ENCODE measurements around the gene KCNN3.

The KCNN3 gene

GRCh38 chr1:154838988-154839387, 31.1 kb downstream of the KCNN3 start:
- DNase-seq, result no peak

- DNase-seq, result no peak
Observed at GRCh38 chr1:154838461-154838860, 31.6 kb downstream of the KCNN3 start.

- no peak for DNase-seq
Observed at GRCh38 chr1:154837672-154838171, 32.4 kb downstream of the KCNN3 start.

DNA sequence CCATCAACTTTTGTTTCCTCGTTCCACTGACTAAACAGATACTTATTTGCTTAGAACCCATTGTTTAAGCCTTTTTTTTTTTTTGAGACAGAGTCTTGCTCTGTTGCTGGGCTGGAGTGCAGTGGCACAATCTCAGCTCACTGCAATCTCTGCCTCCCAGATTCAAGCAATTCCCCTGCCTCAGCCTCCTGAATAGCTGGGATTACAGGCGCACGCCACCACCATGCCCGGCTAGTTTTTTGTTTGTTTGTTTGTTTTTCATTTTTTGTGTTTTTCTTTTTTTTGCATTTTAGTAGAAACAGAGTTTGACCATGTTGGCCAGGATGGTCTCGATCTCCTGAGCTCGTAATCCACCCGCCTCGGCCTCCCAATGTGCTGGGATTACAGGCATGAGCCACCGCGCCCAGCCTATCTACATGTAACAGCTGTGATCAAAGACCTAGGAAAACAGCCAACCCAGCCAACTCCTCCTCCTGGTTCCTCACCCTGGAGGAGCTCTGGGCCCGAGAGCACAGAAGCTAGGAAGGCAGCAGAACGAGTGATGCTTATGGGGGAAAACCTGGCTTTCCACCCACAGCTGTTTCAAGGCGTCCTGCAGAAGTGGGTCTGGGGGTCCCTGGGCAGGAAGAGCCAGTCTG, 32.9 kb downstream of the KCNN3 start:
- no peak for DNase-seq

- no peak for DNase-seq
Observed at GRCh38 chr1:154835531-154836324, 34.4 kb downstream of the KCNN3 start.

- DNase-seq, result no peak
Observed at GRCh38 chr1:154833841-154834240, 36.2 kb downstream of the KCNN3 start.

GRCh38 chr1:154833209-154833608, 36.9 kb downstream of the KCNN3 start:
- no peak for DNase-seq

GRCh38 chr1:154832384-154832783, 37.7 kb downstream of the KCNN3 start:
- DNase-seq, result no peak

DNA sequence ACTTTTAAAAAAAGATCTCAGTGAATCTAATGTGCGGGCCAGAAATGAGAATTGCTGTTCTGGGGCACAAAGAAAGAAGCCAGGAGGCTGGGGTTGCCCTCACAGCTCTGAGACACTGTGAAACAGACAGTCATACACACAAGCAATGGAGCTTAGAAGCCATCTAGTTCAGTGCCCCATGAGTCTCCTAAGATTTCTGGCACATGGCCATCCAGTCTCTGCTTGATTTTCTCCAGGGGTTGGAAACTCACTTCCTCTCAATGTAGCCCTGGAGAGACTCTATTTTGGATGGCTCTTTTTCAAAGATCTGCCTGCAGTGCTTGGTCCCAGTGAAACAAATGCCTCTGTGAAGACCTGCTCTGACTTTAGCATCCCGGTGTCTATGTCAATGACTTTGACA, 38.6 kb downstream of the KCNN3 start:
- DNase-seq, result no peak

DNA sequence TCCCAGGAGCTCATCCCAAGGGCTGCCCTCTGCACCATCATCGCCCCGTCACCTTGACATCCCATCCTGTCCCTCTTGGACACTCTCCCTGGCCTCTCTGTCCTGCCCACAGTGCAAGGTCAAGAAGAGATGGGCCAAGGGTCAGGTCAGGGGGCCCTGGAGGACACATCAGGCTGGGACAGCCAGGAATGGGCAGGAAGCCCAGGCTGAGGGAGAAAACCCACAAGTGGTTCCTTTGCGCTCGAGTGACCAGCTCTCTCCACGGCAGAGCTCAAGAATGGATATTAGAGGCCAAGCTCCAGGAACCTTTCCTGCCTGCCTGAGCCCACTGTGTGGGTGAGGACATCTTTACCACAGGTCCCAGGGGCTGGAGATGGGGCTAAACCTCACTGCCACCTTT, 41.0 kb downstream of the KCNN3 start:
- no peak for DNase-seq

DNA sequence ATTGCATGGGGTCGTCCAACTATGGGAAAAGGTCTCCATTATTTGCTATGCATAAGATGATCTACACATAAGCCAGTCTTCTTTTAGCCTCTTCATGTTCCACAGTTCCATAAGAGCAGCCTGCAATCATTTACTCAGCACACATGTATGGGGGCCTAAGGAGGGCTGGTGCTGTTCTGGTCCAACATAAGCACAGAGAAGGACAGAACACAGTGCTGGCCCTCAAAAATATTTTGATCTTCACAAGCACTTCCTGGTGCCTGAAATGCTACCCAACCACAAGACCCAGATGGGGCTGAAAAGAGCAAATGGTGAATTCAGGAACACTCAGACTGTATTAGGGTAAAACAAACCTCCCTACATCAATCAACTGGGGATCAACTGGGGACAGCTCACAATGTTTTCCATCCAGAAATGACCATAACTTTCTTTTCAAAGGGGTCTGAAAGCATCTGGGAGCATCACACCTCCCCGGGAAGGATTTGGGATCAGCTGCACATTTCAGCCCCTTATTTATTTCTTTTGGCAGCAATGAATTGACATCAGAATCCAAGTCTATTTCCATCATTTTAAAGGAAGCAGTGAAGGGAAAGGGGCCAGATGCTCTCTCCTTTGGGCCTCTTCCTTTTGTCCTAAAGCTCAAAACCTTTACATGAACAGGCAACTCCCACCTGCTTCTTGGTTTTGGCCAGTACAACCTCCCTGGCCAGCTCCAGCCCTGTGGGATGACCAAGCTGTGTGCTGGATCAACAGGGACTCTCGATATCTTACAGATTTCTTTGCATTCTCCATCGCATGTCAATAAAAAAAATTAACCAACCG, 45.7 kb downstream of the KCNN3 start:
- DNase-seq, result no peak

DNA sequence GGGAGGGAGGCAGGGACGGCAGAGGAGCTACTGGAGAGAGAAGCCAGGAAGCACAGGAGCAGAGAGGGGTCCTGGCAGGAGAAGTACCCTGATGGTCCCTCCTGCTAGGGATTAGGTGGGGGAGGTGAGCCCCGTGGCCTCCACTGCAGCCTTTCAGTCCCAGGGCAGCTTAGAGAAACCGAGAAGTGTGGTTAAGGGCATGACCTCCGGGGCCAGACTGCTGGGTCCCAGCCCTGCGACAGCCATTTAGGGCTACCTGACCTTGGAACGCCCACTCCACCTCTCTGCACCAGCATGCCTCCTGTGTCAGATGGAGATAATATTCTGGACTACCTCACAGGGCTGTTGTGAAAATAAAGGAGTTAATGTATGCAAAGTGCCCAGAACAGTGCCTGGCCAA, 47.4 kb downstream of the KCNN3 start:
- no peak for DNase-seq

GRCh38 chr1:154822233-154822632, 47.8 kb downstream of the KCNN3 start:
- DNase-seq, result no peak

DNA sequence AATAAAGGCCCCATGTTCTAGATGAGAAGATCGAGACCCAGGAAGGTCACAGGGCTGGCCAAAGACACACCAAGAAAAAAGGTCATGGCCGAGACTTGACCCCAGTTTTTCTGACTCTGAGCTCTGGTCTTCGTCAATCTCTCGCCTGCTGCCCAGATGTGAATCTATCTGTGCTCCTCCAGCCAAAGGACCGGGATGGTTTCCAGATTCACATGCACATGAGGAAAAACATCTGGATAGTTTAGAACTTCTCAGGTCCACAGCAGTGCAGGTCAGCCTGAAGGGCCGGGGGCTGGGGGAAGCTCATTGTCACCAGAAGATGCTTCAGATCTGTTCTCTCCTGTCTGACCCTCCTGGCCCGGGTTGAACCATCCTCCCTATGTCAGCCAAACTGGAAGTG, 49.0 kb downstream of the KCNN3 start:
- no peak for DNase-seq

DNA sequence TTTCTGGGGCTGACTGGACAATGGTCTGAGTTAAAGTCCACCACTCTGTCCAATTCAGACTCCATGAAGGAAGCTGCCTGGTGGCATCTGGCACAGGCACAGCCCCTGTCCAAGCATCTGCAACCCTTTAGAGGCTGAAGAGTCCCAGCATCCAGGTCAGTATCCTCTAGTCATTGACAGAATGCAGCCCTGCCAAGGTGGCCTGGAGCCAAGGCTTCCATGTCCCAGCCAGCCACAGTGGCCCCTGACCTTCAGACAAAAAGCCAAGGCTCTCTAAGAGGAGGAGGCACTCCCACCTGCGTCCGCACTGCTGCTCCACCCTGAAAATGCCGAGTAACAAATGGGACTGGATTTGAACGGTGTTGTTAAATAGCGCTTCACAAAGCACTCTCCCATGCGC, 49.4 kb downstream of the KCNN3 start:
- DNase-seq, result no peak

- no peak for DNase-seq
Observed at GRCh38 chr1:154819628-154820590, 50.2 kb downstream of the KCNN3 start.

DNA sequence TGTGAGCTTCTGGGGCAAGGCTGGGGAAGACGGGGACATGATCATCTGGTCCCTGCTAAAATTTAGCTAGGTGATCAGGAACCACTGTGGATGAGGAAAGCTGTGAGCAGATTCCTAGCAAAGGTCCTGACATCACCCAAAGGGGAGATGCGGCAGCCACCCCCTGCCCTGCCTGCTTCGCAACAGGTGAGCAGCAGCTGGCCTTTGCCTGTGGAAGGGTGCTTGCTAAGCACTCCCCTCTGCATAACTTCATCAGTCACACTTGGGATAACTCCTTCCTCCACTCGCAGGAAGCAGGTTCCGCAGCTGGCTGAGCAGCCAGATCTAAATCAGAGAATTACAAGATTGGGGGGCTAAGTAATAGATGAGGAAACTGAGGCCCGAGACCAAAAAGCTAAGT, 51.2 kb downstream of the KCNN3 start:
- DNase-seq, result no peak

DNA sequence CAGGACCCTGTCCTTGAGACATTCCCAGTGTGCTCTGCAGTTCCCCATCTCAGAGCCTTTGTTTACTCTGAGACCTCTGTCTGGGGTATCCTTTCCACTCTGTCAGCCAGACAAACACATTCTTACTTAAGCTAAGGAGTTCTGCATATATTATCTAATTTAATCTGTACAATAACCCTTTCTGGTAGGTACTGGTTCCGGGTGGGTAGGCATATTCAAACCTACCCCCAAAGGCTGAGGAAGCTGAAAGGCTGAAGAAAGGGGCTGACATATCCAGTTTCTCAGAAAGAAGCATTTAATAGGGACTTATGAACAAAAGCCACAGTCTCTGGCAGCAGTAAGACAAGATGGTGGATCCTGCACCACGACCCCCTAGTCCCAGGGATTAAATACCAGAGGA, 53.1 kb downstream of the KCNN3 start:
- DNase-seq, result no peak

DNA sequence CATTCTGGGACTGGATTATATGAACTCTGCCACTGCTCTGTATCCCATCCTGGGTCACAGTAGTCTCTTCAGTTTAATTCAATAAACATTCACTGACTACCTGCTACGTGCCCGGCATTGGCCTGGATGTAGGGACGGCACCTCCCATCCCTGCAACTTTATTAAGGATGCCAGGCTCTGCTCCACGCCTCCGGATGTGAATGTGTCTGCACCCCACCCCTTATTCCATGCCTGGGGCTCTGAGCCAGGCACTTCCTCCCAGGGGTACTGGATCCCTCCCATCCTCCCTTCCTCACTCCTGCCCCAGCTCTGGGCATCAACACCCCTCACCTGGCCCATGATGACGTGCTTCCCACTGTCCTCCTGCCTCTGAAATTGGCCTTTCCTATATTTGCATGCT, 53.7 kb downstream of the KCNN3 start:
- DNase-seq, result no peak

DNA sequence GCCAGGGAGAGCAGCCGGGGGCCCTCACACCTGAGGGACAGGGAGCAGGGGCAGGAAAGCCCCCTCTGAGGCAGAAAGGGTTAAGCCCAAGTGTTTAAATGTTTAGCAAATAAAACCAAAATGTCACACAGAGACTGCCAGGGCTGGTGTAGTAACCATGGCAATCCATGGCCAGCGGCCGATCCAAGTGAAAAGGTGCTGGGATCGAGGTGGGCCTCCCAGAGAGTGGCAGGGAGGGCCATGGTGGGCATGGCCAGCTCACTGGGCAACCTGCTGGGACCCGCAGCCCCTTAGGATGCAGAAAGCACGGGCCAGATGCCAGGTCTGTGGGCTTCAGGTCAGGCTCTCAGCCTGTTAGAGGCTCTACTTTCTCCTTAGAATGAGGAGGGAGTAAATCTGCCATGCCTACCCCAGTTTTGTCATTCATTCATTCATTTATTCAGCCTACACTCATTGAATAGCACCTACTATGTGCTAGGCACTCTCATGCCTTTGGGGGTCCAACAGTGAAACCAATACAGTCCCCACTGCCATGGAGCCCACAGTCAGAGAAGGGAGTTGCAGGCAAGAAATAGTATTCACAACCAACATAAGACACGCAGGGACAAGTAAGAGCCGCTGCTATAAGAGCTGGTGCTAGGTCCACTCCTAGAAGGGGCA, 56.1 kb downstream of the KCNN3 start:
- no peak for DNase-seq

DNA sequence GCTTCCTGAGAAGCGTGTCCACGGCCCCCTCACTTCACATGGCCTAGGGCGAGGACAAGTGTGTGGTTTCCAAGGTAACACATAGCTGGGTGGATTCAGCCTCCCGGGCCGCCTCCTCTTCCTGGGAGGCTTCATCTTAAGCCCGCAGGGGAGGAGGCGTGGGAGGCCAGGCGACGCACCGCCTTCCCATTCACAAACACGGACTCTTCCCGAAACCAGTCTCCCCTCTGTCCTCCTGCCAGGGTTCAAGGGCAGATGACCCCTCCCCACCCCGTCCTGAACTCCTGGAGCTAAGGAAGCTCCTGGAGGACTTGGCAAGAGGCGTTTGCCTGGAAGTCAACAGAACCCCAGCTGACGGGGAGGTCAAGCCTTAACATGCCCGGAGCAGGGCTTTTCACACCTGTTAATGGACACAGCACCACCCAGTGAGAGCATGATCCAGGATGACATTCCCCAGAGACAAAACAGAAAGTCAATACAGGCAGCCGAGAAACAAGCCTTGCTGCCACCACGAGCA, 56.7 kb downstream of the KCNN3 start:
- no peak for DNase-seq

DNA sequence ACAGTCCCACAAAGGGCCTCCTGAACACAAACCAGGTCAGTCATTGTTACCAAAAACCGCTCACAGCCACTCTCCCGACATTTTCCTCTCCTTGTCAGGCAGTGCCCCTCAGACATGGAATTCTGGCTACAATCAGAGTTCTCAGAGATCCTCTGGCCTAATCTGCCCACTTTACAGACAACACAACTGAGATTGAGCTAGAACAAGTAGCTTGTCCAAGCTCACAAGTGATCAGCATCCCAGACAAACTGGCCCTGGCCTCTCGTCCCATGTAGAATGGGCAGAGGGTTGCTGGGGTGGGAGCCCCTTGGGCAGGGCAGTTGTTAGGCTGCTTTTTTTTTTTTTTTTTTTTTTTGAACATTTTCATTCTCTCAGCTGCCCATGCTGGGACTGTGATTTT, 57.2 kb downstream of the KCNN3 start:
- DNase-seq, result no peak

All from activated CD4-positive, CD25-positive, alpha-beta regulatory T cell treated with anti-CD3 and anti-CD28 coated beads, Interleukin-2, amount 50 U/mL, for 72 hours (primary cell).